AG04450 (cell line): ENCODE data around the gene ANKRD50. TPM values are rescaled to one million over a fixed set of nuclear protein-coding genes. Genes with fewer than 3 reads are reported as not detected.

ENCODE experiments used
- CTCF ChIA-PET: fragments of 300-600, 350-600 bp; formaldehyde crosslinking; extraction: SDS; loops from one replicate; lab custom pipeline; 2022; ENCODE audit warnings: antibody characterized with exemption, inconsistent platforms; lab: Charles Lee
- POLR2A ChIA-PET: fragments of 350-600 bp; formaldehyde crosslinking; extraction: SDS; loops from one replicate; lab custom pipeline; 2021; ENCODE audit warnings: antibody characterized with exemption, inconsistent platforms; lab: Yijun Ruan, JAX
- DNase-seq: peaks from one replicate; pipeline ENCODE4 v3.0.0-alpha.2; 2011; ENCODE audit warnings: low read depth, low spot score
- H3K27ac ChIP-seq: one replicate; pipeline ENCODE4 v1.5.1; 2012; ENCODE audit warnings: low read depth, low read length, control low read depth
- H3K27me3 ChIP-seq: one replicate; pipeline ENCODE4 v1.6.0; 2012; ENCODE audit warnings: low read length; ENCODE audit not compliant: control insufficient read depth, insufficient read depth
- H3K4me3 ChIP-seq: 2 replicates; pipeline ENCODE4 v1.5.1; 2011; ENCODE audit warnings: mild to moderate bottlenecking, low read depth, low read length, control low read depth
- H3K9me3 ChIP-seq: 2 replicates; pipeline ENCODE4 v1.5.1; 2012; ENCODE audit warnings: low read length; ENCODE audit not compliant: control insufficient read depth, insufficient read depth
- polyA plus RNA-seq: library from polyadenylated mRNA; depleted of rRNA; stranded (reverse); fragments of >200 nt; gene quantifications from 2 replicates; pipeline ENCODE4 v1.2.3, GENCODE V29; 2011
- TF ChIP-seq, protein P1 (sequence below): IDR thresholded peaks from 2 replicates; pipeline ENCODE4 v1.5.1; 2011; ENCODE audit warnings: low read depth, low read length, control low read depth, inconsistent platforms

The ANKRD50 gene
- polyA plus RNA-seq, 1 experiment = 21.2 TPM

DNA sequence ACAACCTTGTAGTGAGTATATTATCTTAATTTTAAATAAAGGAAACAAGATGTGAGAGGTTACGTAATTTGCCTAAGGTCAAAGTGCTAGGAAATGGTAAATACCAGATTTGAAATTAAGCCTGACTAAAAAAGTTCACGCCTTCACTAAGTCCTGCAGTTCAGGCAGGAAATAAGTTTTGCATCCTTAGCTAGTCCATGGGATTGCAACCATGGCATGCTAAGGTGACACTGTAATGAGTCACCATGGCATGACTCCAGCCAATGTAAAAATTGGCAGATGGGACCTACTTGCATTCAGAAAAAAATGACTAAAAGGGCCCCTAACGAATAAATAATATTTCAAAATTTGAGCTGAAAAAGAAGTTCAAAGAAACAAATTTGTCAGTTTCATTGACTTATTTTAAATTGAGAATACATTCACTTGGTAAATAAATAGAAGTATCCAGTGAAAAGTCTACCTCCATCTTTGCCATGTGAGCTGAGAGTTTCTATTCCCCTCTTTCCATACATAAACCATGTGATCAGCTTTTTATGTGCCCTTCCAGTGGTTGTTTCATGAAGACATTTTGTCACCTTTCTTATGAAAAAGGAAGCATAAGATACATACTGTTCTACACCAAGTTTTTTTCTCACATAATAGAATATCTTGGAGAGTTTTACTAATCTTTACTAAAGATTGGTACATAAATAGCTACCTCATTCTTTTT is 72.4 kb downstream of the ANKRD50 start:
- TF ChIP-seq, protein P1, sequence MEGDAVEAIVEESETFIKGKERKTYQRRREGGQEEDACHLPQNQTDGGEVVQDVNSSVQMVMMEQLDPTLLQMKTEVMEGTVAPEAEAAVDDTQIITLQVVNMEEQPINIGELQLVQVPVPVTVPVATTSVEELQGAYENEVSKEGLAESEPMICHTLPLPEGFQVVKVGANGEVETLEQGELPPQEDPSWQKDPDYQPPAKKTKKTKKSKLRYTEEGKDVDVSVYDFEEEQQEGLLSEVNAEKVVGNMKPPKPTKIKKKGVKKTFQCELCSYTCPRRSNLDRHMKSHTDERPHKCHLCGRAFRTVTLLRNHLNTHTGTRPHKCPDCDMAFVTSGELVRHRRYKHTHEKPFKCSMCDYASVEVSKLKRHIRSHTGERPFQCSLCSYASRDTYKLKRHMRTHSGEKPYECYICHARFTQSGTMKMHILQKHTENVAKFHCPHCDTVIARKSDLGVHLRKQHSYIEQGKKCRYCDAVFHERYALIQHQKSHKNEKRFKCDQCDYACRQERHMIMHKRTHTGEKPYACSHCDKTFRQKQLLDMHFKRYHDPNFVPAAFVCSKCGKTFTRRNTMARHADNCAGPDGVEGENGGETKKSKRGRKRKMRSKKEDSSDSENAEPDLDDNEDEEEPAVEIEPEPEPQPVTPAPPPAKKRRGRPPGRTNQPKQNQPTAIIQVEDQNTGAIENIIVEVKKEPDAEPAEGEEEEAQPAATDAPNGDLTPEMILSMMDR = no peak
- peak; percentile 44 for DNase-seq
- Histone ChIP-seq H3K27me3 (no peaks in the 10 kb centered on the region), H3K27ac (no peak overlapping the region), H3K9me3 (no peaks in the 10 kb centered on the region), H3K4me3 (no peak overlapping the region)
- CTCF ChIA-PET = no interaction called here
- POLR2A ChIA-PET = no interaction called here

DNA sequence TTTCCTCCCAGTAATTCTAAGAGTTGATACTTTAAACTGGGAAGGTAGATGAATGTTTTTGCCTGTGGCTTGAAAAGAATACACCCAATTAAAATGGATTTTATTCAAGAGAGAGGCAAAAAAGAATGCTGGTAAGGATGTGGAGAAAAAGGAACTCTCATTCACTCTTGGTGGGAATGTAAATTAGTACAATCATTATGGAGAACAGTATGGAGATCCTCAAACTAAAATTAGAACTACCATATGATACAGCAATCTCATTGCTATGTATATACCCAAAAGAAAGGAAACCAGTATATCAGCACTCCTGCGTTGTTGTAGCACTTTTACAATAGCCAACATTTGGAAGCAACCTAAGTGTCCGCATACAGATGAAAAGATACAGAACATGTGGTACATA is 75.2 kb downstream of the ANKRD50 start:
- CTCF ChIA-PET = no interaction called here
- H3K9me3 ChIP-seq = no peaks in the 10 kb centered on the region
- no peak for DNase-seq
- TF ChIP-seq, protein P1 = no peak
- no peak overlapping the region for H3K27ac ChIP-seq
- no peaks in the 10 kb centered on the region for H3K27me3 ChIP-seq
- no peak overlapping the region for H3K4me3 ChIP-seq
- POLR2A ChIA-PET = no interaction called here

DNA sequence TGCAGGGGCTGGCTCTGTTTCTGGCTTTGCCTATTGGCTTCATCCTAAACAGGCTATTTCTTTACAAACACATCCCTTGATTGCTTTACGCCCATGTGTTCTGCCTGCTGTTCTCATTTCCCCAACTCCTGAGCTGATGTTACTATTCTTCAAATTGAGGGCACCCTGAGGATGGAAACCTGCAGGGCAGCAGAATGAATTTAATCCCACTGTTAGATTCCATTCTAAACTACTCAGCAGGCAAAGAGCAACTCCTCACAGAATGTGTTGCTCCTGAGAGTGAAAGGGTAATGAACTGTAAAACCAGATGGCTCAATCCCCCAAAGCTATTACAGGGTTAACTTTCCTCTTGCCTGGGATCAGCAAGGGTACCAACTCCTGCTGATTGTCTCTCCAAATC is 75.7 kb downstream of the ANKRD50 start:
- no peak for DNase-seq
- H3K9me3 ChIP-seq = no peaks in the 10 kb centered on the region
- H3K4me3 ChIP-seq = no peak overlapping the region
- H3K27ac ChIP-seq = no peak overlapping the region
- ChIA-PET POLR2A (no interaction called here), CTCF (no interaction called here)
- TF ChIP-seq, protein P1 = no peak
- H3K27me3 ChIP-seq = no peaks in the 10 kb centered on the region

DNA sequence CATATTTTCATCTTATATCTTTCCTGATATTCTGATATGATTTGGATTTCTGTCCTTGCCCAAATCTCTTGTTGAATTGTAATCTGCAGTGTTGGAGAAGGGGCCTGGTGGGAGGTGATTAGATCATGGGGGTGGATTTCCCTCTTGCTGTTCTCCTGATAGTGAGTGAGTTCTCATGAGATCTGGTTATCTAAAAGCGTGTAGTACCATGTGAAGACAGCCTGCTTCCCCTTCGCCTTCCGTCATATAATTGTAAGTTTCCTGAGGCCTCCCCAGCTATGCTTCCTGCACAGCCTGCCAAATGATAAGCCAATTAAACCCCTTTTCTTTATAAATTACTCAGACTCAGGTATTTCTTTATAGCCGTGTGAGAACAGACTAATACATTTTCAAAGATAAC is 77.2 kb downstream of the ANKRD50 start:
- TF ChIP-seq, protein P1 = no peak
- Histone ChIP-seq H3K27ac (no peak overlapping the region), H3K4me3 (no peak overlapping the region), H3K27me3 (no peaks in the 10 kb centered on the region), H3K9me3 (no peaks in the 10 kb centered on the region)
- POLR2A ChIA-PET = no interaction called here
- no peak for DNase-seq
- CTCF ChIA-PET = interaction anchor here (0.7 kb wide), 1 partner anchor 124 kb away, joined by 9 read pairs; no protein-coding TSS in a partner anchor

DNA sequence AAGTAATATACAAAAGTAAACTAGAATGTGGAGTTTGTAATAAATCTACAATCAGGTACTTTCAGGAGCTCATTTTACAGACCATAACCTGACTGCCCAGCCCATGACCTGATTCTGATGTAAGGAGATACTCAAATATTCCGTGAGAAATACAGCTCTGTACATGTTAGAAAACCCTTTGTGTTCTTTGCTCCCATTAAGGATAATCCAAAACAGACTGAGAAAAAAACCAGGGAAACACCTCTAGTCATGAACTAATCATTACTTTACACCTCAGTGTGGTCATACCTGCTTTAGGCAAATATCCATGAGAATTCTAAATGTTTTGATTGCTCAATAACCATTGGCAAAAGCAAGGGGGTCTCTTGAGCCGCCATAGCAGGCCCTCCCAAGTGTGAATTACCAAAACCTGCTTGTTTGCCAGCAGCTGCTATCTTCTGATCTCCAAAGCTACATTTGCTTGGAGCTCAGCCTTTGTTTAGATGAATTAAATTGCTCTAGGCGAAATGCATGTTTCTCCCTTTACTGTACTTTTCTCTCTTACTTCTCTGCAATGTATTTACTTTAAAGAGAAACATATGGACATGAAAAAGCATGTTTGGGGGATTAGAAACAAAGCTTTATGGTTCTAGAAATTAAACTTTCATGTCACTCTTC is 79.1 kb downstream of the ANKRD50 start:
- POLR2A ChIA-PET = no interaction called here
- no peak overlapping the region for H3K27ac ChIP-seq
- H3K4me3 ChIP-seq = no peak overlapping the region
- no peak for DNase-seq
- TF ChIP-seq, protein P1 = no peak
- CTCF ChIA-PET = interaction anchor here (0.6 kb wide), 1 partner anchor 68 kb away, joined by 3 read pairs; no protein-coding TSS in a partner anchor
- no peaks in the 10 kb centered on the region for H3K9me3 ChIP-seq
- H3K27me3 ChIP-seq = no peaks in the 10 kb centered on the region
